Mucosa of descending colon (tissue), 3 donors: ENCODE data around the gene TNFRSF14. TPM values are rescaled to one million over a fixed set of nuclear protein-coding genes. Genes with fewer than 3 reads are reported as not detected.

Experiments
- ATAC-seq: fragments of 200-7000 bp; cut with Tn5 transposase; one replicate; pipeline ENCODE4 v1.9.1; 2020; ENCODE audit warnings: mild to moderate bottlenecking, moderate library complexity
- DNase-seq, 3 donors: peaks; one replicate each; pipeline ENCODE4 v3.0.0-alpha.2; 2020
- H3K36me3 ChIP-seq: fragments of 200-600 bp; one replicate; pipeline ENCODE4 v1.8.0; 2021; ENCODE audit warnings: low read depth, mild to moderate bottlenecking
- H3K4me1 ChIP-seq: fragments of 200-600 bp; one replicate; pipeline ENCODE4 v1.8.0; 2021; ENCODE audit warnings: low read depth, mild to moderate bottlenecking
- H3K4me3 ChIP-seq: fragments of 200-600 bp; one replicate; pipeline ENCODE4 v1.8.0; 2021; ENCODE audit warnings: mild to moderate bottlenecking
- H3K9me3 ChIP-seq: fragments of 200-600 bp; one replicate; pipeline ENCODE4 v1.8.0; 2021; ENCODE audit warnings: mild to moderate bottlenecking
- intact Hi-C, 2 donors: fragments of 100-400 bp; cut with DNase I in 1 of 2; cut with micrococcal nuclease in 1 of 2; formaldehyde crosslinking; loops; one replicate each; pipeline versions ENCODE4 v1.11.0 to v1.11.1; 2022; cut with DNase I, micrococcal nuclease
- total RNA-seq, 3 donors: library from RNA; stranded (reverse); fragmentation: NEBNext Ultra II Directional in 2 of 3; extraction: Animal tissue kit (Norgen Biotek cat#: 25700) in 2 of 3; gene quantifications; one replicate each; pipeline versions ENCODE4 v1.2.1 to v1.2.4, GENCODE V29; 2021 to 2023
- TF ChIP-seq, protein P1 (sequence below): fragments of 200-600 bp; IDR thresholded peaks from one replicate; pipeline ENCODE4 v1.8.0; 2022; ENCODE audit warnings: antibody characterized with exemption, mild to moderate bottlenecking
- donor health status: DM: no; HTN: no; CAD: no; lungs with moderate emphysema.
- donor health status: DM: no; HTN: no; CAD: no.
- donor health status: DM: no; HTN: yes; CAD: no.

The TNFRSF14 gene
- total RNA-seq, 3 donors from 2014 or later = 143 to 206 (median 146) TPM

DNA sequence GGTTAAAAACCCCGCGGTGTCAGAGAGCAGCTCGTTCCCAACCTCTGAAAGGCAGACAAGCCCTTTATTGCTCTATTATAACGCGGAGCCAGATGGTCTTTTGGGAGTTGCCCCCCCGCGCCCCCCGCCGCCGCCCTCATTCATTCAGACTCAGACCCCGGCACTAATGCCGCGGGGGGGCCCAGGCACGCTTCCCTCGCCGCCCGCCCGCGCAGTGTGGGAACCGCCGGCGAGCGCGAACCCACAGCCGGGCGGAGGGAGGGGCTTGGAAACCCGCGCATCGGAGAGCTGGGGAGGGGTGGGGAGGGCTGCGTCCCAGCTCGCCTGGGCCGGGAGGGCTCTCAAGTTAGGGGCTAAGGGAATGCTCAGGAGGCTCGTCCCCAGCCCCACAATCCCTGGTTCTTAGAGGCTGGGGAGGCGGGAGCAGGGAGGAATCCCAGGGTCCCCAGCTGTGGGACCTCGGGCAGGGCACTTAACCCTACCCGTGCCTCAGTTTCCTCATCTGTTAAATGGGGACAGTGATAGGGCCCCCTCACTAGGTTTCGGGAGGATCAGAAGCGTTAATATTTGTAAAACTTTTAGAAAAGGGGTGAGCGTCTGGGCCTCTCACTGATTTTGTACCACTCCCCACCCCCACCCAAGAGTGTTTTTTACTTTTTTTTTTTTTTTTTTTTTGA is 15.2 kb upstream of the TNFRSF14 start:
- TF ChIP-seq, protein P1, sequence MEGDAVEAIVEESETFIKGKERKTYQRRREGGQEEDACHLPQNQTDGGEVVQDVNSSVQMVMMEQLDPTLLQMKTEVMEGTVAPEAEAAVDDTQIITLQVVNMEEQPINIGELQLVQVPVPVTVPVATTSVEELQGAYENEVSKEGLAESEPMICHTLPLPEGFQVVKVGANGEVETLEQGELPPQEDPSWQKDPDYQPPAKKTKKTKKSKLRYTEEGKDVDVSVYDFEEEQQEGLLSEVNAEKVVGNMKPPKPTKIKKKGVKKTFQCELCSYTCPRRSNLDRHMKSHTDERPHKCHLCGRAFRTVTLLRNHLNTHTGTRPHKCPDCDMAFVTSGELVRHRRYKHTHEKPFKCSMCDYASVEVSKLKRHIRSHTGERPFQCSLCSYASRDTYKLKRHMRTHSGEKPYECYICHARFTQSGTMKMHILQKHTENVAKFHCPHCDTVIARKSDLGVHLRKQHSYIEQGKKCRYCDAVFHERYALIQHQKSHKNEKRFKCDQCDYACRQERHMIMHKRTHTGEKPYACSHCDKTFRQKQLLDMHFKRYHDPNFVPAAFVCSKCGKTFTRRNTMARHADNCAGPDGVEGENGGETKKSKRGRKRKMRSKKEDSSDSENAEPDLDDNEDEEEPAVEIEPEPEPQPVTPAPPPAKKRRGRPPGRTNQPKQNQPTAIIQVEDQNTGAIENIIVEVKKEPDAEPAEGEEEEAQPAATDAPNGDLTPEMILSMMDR = no peak
- no peaks in the 10 kb centered on the region for H3K9me3 ChIP-seq
- H3K36me3 ChIP-seq = no peaks in the 10 kb centered on the region
- H3K4me1 ChIP-seq = peaks cover 51% of the 10 kb centered on the region
- DNase-seq (no peak), ATAC-seq (no peak)
- intact Hi-C loops = no loop called here
- no peak overlapping the region for H3K4me3 ChIP-seq

DNA sequence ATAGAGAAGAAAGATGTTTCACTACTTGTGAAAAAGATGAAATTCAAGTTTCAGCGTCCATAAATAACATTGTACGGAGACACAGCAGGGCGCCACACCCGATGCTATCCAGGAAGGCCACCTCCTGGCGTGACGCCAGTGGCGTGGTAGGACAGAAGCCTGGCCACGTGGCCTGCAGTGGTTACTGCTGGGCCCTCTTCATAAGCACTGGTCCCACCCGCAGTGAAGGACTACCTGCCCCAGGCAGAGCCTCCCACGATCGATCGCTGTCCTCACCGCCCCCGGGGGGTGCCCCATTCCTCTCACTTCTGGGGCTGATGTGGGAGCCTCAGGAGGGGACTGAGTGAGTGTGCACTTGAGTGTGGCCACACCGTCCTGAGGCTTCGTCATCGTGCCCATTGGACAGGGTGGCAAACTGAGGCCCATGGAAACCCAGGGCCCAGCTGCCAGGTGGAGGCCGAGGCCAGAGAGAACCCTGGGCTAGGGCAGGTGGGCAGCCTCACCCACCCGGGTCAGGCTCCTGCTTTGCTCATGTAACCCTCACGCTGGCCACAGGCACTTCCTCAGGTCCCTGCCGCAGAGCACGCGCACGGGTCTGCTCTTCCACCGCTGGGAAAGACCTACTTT is 14.4 kb upstream of the TNFRSF14 start:
- no peaks in the 10 kb centered on the region for H3K9me3 ChIP-seq
- TF ChIP-seq, protein P1 = no peak

DNA sequence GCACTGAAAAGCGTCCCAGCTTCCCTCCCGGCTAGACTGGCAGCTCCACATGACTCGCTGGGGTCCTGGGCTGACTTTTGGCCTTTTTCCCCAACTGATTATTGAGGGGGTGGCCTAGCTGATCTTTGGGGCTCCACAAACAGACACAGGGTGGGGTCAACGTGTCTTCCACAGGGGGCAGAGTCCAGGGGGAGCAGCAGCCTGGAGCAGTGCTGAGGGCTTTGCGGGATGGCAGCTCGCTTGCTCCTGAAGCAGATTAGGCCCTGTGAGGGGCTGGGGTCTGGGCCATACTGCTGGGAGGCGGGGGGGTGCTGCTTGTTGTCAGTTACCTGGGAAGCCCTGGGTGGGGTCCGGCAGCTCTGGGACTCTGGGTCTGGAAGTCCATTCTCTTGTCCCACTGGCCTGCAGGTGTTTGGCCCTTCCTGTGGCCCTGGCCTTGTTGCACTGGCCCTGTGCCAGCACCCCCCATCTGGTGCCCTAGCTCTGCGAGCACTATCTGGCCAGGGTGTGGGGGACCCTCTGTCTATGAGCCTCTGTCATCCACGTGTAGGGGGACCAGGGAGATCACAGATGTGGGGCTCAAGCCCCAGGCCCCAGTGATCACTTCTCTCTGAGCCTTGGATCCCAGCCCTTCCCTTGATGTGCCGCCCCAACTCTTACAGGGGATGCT is 13.8 kb upstream of the TNFRSF14 start:
- TF ChIP-seq, protein P1 = no peak
- Histone ChIP-seq H3K4me3 (no peak overlapping the region), H3K9me3 (no peaks in the 10 kb centered on the region), H3K36me3 (no peaks in the 10 kb centered on the region), H3K4me1 (peaks cover 55% of the 10 kb centered on the region)
- intact Hi-C loops = no loop called here
- ATAC-seq = no peak
- peak in 2 of 3 donors; percentile 44 to 60 for DNase-seq

More for the DNA sequence above, 14.4 kb upstream of the TNFRSF14 start:
- ATAC-seq (peak; percentile 48), DNase-seq (peak; percentile 92 to 98 (median 95))
- H3K4me1 ChIP-seq = peaks cover 58% of the 10 kb centered on the region
- intact Hi-C loops = no loop called here
- H3K36me3 ChIP-seq = no peaks in the 10 kb centered on the region
- H3K4me3 ChIP-seq = no peak overlapping the region

DNA sequence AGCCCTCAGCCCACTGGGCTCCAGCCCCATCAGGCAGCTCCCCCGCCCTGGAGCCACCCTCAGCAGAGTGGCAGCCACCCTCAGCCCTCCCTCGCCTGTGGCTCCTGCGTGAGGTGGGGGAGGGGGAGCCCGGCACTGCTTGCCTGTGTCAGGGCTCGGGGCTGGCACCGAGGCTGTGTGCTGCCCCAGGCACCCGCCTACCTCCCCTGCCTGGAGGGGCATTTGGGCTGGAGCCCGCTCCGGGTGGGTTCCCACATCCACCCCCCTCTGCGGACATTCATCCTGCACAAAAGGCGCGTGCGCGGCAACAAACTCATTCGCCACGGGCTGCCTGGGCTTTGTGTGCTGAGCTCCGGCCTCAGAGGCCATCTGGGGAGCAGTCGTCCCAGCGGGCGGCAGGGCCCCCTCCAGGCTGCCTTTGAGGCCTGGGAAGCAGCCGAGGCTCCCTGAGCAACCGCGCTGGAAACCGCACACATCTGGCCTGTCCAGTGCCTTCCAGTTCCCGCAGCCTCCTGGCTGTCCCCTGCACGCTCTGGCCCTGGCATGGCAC is 12.6 kb upstream of the TNFRSF14 start:
- TF ChIP-seq, protein P1 = no peak
- H3K4me3 ChIP-seq = no peak overlapping the region
- ATAC-seq (no peak), DNase-seq (peak in 2 of 3 donors; percentile 59 to 70)
- no peaks in the 10 kb centered on the region for H3K36me3 ChIP-seq
- H3K9me3 ChIP-seq = no peaks in the 10 kb centered on the region
- H3K4me1 ChIP-seq = peaks cover 64% of the 10 kb centered on the region
- intact Hi-C loops = no loop called here

DNA sequence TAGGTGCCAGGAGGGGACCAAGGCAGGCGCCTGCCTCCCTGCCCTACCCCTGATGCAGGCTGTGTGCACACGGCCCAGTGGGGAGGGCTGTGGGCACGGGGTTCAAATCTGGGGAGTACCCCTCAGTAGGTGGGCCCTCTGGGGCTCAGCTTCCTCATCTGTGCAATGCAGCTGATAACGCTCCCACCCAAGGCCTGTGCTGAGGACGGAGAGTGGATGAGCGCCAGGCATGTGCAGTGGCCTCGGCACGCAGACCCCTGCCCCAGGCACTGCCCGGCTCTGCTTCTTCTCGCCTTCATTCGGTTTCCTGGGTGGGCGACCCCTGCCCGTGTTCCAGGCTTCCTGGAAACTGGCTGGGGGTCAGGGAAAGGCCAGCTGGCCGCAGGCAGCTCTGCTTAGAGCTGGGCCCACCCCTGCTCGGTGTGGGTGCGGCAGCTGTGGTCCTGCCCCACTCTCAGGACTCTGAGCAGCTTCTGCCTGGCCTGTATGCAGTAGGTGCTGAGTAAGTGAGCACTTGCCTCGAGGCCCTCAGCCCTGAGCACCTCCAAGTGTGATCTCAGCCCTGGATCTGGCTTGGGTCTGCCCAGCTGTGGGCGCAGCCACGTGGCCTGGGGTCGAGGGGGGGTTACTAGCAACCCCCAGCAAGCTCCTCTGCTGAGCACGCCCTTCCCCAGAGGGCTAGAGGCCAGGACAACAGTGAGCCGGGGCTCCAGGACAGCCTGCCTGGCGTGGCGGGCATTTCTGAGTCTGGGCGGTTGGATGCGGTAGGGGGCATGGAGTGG is 11.9 kb upstream of the TNFRSF14 start:
- TF ChIP-seq, protein P1 = no peak
- Histone ChIP-seq H3K9me3 (no peaks in the 10 kb centered on the region), H3K4me1 (peaks cover 70% of the 10 kb centered on the region), H3K36me3 (no peaks in the 10 kb centered on the region), H3K4me3 (no peak overlapping the region)
- DNase-seq = peak in 2 of 3 donors; percentile 51 to 65
- no peak for ATAC-seq
- intact Hi-C loops = no loop called here
